ENCODE measurements around the gene GLRA1. TPM values are rescaled to one million over a fixed set of nuclear protein-coding genes. Genes with fewer than 3 reads are reported as not detected.

Gene GLRA1
- total RNA-seq, 1 donor from 2014 or later: not detected

GRCh38 chr5:151889614-151890013 lies 35.0 kb downstream of the GLRA1 start:
- Histone ChIP-seq H3K9me3 (replicated peaks) (no peaks in the 10 kb centered on the region), H3K27me3 (ENCODE audit: low read depth) (no peaks in the 10 kb centered on the region), H3K36me3 (no peaks in the 10 kb centered on the region), H3K4me3 (no peak overlapping the region), H3K27ac (replicated peaks) (no peak overlapping the region), H3K4me1 (peaks cover 7% of the 10 kb centered on the region)
- TF ChIP-seq CTCF (IDR thresholded peaks at IDR 0.05; ENCODE audit: borderline replicate concordance): no peak
- DNase-seq: no peak
- intact Hi-C loops (cut with micrococcal nuclease): no loop called here

- Histone ChIP-seq H3K27me3 (ENCODE audit: low read depth) (no peaks in the 10 kb centered on the region), H3K9me3 (replicated peaks) (no peaks in the 10 kb centered on the region), H3K4me1 (peaks cover 15% of the 10 kb centered on the region), H3K36me3 (no peaks in the 10 kb centered on the region), H3K4me3 (no peak overlapping the region), H3K27ac (replicated peaks) (no peak overlapping the region)
- intact Hi-C loops (cut with micrococcal nuclease): no loop called here
- no peak for TF ChIP-seq CTCF (IDR thresholded peaks at IDR 0.05; ENCODE audit: borderline replicate concordance)
- no peak for DNase-seq
Measured at GRCh38 chr5:151886546-151887275, 37.9 kb downstream of the GLRA1 start.

GRCh38 chr5:151885138-151885908 lies 39.3 kb downstream of the GLRA1 start:
- no peak for DNase-seq
- no peak for TF ChIP-seq CTCF (IDR thresholded peaks at IDR 0.05; ENCODE audit: borderline replicate concordance)
- H3K4me1 ChIP-seq: peaks cover 21% of the 10 kb centered on the region
- no peaks in the 10 kb centered on the region for H3K9me3 ChIP-seq (replicated peaks)
- no peak overlapping the region for H3K27ac ChIP-seq (replicated peaks)
- intact Hi-C loops (cut with micrococcal nuclease): no loop called here
- no peak overlapping the region for H3K4me3 ChIP-seq
- no peaks in the 10 kb centered on the region for H3K36me3 ChIP-seq
- no peaks in the 10 kb centered on the region for H3K27me3 ChIP-seq (ENCODE audit: low read depth)

GRCh38 chr5:151881621-151882225 lies 42.9 kb downstream of the GLRA1 start:
- no peak for TF ChIP-seq CTCF (IDR thresholded peaks at IDR 0.05; ENCODE audit: borderline replicate concordance)
- Histone ChIP-seq H3K4me3 (no peak overlapping the region), H3K27ac (replicated peaks) (peak overlapping the region; percentile 46), H3K9me3 (replicated peaks) (peaks cover 8% of the 10 kb centered on the region), H3K36me3 (no peaks in the 10 kb centered on the region), H3K4me1 (peaks cover 22% of the 10 kb centered on the region), H3K27me3 (ENCODE audit: low read depth) (no peaks in the 10 kb centered on the region)
- DNase-seq: no peak
- intact Hi-C loops (cut with micrococcal nuclease): no loop called here

- peak; percentile 64 for DNase-seq
- no peak overlapping the region for H3K4me3 ChIP-seq
- peak overlapping the region; percentile 59 for H3K27ac ChIP-seq (replicated peaks)
- peaks cover 12% of the 10 kb centered on the region for H3K9me3 ChIP-seq (replicated peaks)
- no peak for TF ChIP-seq CTCF (IDR thresholded peaks at IDR 0.05; ENCODE audit: borderline replicate concordance)
- H3K4me1 ChIP-seq: peaks cover 22% of the 10 kb centered on the region
- H3K27me3 ChIP-seq (ENCODE audit: low read depth): no peaks in the 10 kb centered on the region
- intact Hi-C loops (cut with micrococcal nuclease): no loop called here
- no peaks in the 10 kb centered on the region for H3K36me3 ChIP-seq
Measured at GRCh38 chr5:151880324-151880723, 44.3 kb downstream of the GLRA1 start.

Measured in left ventricle myocardium inferior (tissue), 1 donor.